NCI-H1417 (cell line): Measurements from ENCODE around the gene FAAP20.
A peak's percentile ranks its signal among the peaks of the same experiment; 100 is the strongest.

Experiments used
- DNase-seq, 3 experiments: peaks; one replicate each; lab custom pipeline; 2025; lab: John Stamatoyannopoulos, UW

The FAAP20 gene

GRCh38 chr1:2178875-2179274, 15.7 kb downstream of the FAAP20 start:
- no peak for DNase-seq

GRCh38 chr1:2177946-2178538, 16.5 kb downstream of the FAAP20 start:
- DNase-seq: no peak

GRCh38 chr1:2177541-2177940, 17.0 kb downstream of the FAAP20 start:
- DNase-seq: no peak

- DNase-seq: no peak
Observed at GRCh38 chr1:2176615-2177014, 18.0 kb downstream of the FAAP20 start.

GRCh38 chr1:2175681-2176454, 18.7 kb downstream of the FAAP20 start:
- no peak for DNase-seq

- no peak for DNase-seq
Observed at GRCh38 chr1:2175055-2175414, 19.5 kb downstream of the FAAP20 start.

- peak; percentile 26 to 51 (median 51) for DNase-seq
Observed at GRCh38 chr1:2174348-2175054, 20.1 kb downstream of the FAAP20 start.

GRCh38 chr1:2173546-2174347, 20.8 kb downstream of the FAAP20 start:
- no peak for DNase-seq

GRCh38 chr1:2172551-2173146, 21.9 kb downstream of the FAAP20 start:
- no peak for DNase-seq

- no peak for DNase-seq
Observed at GRCh38 chr1:2172012-2172411, 22.6 kb downstream of the FAAP20 start.

GRCh38 chr1:2170211-2170610, 24.4 kb downstream of the FAAP20 start:
- DNase-seq: no peak

GRCh38 chr1:2169200-2169836, 25.3 kb downstream of the FAAP20 start:
- no peak for DNase-seq

GRCh38 chr1:2168535-2168934, 26.0 kb downstream of the FAAP20 start:
- DNase-seq: no peak

- DNase-seq: no peak
Observed at GRCh38 chr1:2168090-2168489, 26.5 kb downstream of the FAAP20 start.

GRCh38 chr1:2166695-2167094, 27.9 kb downstream of the FAAP20 start:
- no peak for DNase-seq

- DNase-seq: no peak
Observed at GRCh38 chr1:2166254-2166653, 28.3 kb downstream of the FAAP20 start.

GRCh38 chr1:2165646-2166045, 28.9 kb downstream of the FAAP20 start:
- no peak for DNase-seq

GRCh38 chr1:2163205-2163604, 31.4 kb downstream of the FAAP20 start:
- no peak for DNase-seq

GRCh38 chr1:2160451-2161300, 33.9 kb downstream of the FAAP20 start:
- DNase-seq: no peak

- DNase-seq: no peak
Observed at GRCh38 chr1:2159124-2159523, 35.4 kb downstream of the FAAP20 start.

- DNase-seq: no peak
Observed at GRCh38 chr1:2158272-2158671, 36.3 kb downstream of the FAAP20 start.
